Liver (tissue), 9 donors: ENCODE data around the gene SLC9A8. TPM values are rescaled to one million over a fixed set of nuclear protein-coding genes. Genes with fewer than 3 reads are reported as not detected.
A peak's percentile ranks its signal among the peaks of the same experiment; 100 is the strongest.

Experiments used
- DNase-seq: peaks from one replicate; pipeline ENCODE4 v3.0.0-alpha.2; 2017; ENCODE audit warnings: low spot score
- H3K27ac ChIP-seq, 2 donors: one replicate each; pipeline ENCODE4 v1.7.0; 2013; ENCODE audit warnings: inconsistent platforms in 2 of 2, low read length in 2 of 2, control low read depth in 1 of 2, low read depth in 1 of 2, mild to moderate bottlenecking in 1 of 2
- H3K27me3 ChIP-seq, 4 donors: one replicate each; pipeline versions ENCODE4 v1.6.1 to v1.7.0; 2013; ENCODE audit warnings: low read length in 3 of 4, inconsistent platforms in 1 of 4, mild to moderate bottlenecking in 1 of 4, moderate library complexity in 1 of 4; ENCODE audit not compliant: control insufficient read depth in 4 of 4, insufficient read depth in 4 of 4
- H3K36me3 ChIP-seq, 4 donors: one replicate each; pipeline versions ENCODE4 v1.6.1 to v1.7.0; 2013; ENCODE audit warnings: low read length in 3 of 4, mild to moderate bottlenecking in 3 of 4, low read depth in 1 of 4, moderate library complexity in 1 of 4; ENCODE audit not compliant: control insufficient read depth in 4 of 4, insufficient read depth in 3 of 4
- H3K4me1 ChIP-seq, 4 donors: one replicate each; pipeline versions ENCODE4 v1.6.1 to v1.7.0; 2013; ENCODE audit warnings: low read length in 3 of 4, mild to moderate bottlenecking in 3 of 4, moderate library complexity in 1 of 4; ENCODE audit not compliant: control insufficient read depth in 4 of 4, insufficient read depth in 4 of 4
- H3K4me3 ChIP-seq, 3 donors: one replicate each; pipeline versions ENCODE4 v1.6.1 to v1.7.0; 2013; ENCODE audit warnings: low read length in 3 of 3, control low read depth in 1 of 3, low read depth in 1 of 3, mild to moderate bottlenecking in 1 of 3
- H3K9ac ChIP-seq, 2 donors: one replicate each; pipeline ENCODE4 v1.7.0; 2013; ENCODE audit warnings: low read length in 2 of 2, mild to moderate bottlenecking in 2 of 2, moderate library complexity in 2 of 2, control low read depth in 1 of 2, low read depth in 1 of 2
- H3K9me3 ChIP-seq, 4 donors: one replicate each; pipeline versions ENCODE4 v1.6.1 to v1.7.0; 2013; ENCODE audit warnings: low read length in 3 of 4; ENCODE audit not compliant: control insufficient read depth in 4 of 4
- EGR1 ChIP-seq, 2 donors: IDR thresholded peaks; 2 replicates each; pipeline ENCODE4 v1.6.1; 2016 to 2018; ENCODE audit warnings: antibody characterized with exemption in 2 of 2, low read depth in 2 of 2
- FOXA2 ChIP-seq: IDR thresholded peaks from 2 replicates; pipeline ENCODE4 v1.6.1; 2016; ENCODE audit warnings: antibody characterized with exemption
- GABPA ChIP-seq, 2 donors: IDR thresholded peaks in 1 of 2; conservative IDR thresholded peaks in 1 of 2; 2 replicates each; pipeline ENCODE4 v1.6.1; 2016; ENCODE audit warnings: antibody characterized with exemption in 2 of 2, mild to moderate bottlenecking in 1 of 2, moderate library complexity in 1 of 2
- HNF4A ChIP-seq, 2 donors: conservative IDR thresholded peaks; 2 replicates each; pipeline ENCODE4 v1.6.1; 2016; ENCODE audit warnings: antibody characterized with exemption in 2 of 2, mild to moderate bottlenecking in 2 of 2
- HNF4G ChIP-seq: IDR thresholded peaks from 2 replicates; pipeline ENCODE4 v1.6.1; 2016; ENCODE audit warnings: antibody characterized with exemption
- JUND ChIP-seq, 2 donors: IDR thresholded peaks; 2 replicates each; pipeline ENCODE4 v1.6.1; 2016; ENCODE audit warnings: antibody characterized with exemption in 2 of 2
- RAD21 ChIP-seq, 2 donors: IDR thresholded peaks; 2 replicates each; pipeline ENCODE4 v1.6.1; 2016; ENCODE audit warnings: antibody characterized with exemption in 2 of 2, mild to moderate bottlenecking in 2 of 2
- RXRA ChIP-seq, 2 donors: IDR thresholded peaks; 2 replicates each; pipeline ENCODE4 v1.6.1; 2017 to 2018; ENCODE audit warnings: antibody characterized with exemption in 2 of 2, mild to moderate bottlenecking in 1 of 2
- YY1 ChIP-seq: IDR thresholded peaks from 2 replicates; pipeline ENCODE4 v1.6.1; 2016; ENCODE audit warnings: antibody characterized with exemption, mild to moderate bottlenecking
- WGBS: extraction: QIAGEN DNeasy Blood & Tissue Kit; methylation state at CpG from one replicate; pipeline ENCODE4 v1.1.7; 2013; 5-methylcytosine and 5-hydroxymethylcytosine counted together
- polyA plus RNA-seq, 2 donors: library from polyadenylated mRNA; stranded (reverse) in 1 of 2; unstranded in 1 of 2; fragments of 200-250 nt in 1 of 2; fragments of >200 nt in 1 of 2; fragmentation: Nextera tagmentation in 1 of 2; extraction: Ambion mirVana in 1 of 2; gene quantifications; one replicate each; pipeline versions ENCODE4 v1.2.1 to v1.2.3, GENCODE V29; 2013 to 2015
- total RNA-seq, 2 donors: library from RNA; depleted of rRNA; stranded (reverse); fragments of >200 nt; gene quantifications; one replicate each; pipeline ENCODE4 v1.2.3, GENCODE V29; 2014
- TF ChIP-seq, protein P1 (sequence below): IDR thresholded peaks from 2 replicates; pipeline ENCODE4 v1.6.1; 2016; ENCODE audit warnings: antibody characterized with exemption
- TF ChIP-seq, protein P2 (sequence below): fragments of 150-350 bp; IDR thresholded peaks from 2 replicates; pipeline ENCODE4 v1.5.1; 2017; ENCODE audit warnings: improper control_type of control experiment, low read depth, low read length; ENCODE audit not compliant: missing input control
- TF ChIP-seq, protein P3 (sequence below): IDR thresholded peaks from 2 replicates; pipeline ENCODE4 v1.6.1; 2016; ENCODE audit warnings: antibody characterized with exemption, mild to moderate bottlenecking
- TF ChIP-seq, protein P4 (sequence below): IDR thresholded peaks from 2 replicates; pipeline ENCODE4 v1.6.1; 2016; ENCODE audit warnings: antibody characterized with exemption
- donor health status: healthy.
- donor health status: healthy.
- donor health status: healthy.
- donor health status: healthy.
- donor health status: healthy.

The SLC9A8 gene
- total and polyA plus RNA-seq, 4 donors: 4.0 to 9.5 (median 8.6) TPM

DNA sequence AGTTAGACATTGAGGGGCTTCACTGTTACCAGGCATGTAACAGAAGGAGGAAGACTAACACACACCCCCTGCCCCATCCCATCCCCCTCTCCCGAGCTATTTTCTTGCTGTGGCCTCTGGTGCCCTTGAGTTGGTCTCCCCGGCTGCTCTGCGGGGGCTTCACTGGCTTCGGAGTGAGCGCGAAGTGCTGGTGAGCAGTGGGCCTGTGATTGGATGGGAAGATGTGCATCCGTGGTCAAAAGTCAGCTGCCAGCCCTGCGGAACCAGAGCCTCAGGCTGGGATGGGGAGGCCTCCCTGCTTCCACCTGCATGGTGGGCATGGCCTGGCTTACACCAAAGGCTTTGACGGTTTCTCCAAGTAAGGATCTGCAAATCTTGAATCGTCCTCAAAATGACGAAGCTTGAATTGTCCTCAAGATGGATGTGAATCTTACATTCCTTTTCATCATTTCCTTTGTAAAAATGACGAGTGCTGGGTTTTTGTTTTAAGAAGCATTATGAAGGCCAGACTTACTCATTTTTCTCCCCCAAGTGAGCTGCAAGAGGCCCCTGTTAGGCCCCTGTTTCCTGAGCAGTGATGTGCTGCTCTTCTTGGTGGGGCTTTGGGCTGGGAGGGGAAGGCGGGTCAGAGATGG, 79.0 kb downstream of the SLC9A8 start:
- TF ChIP-seq GABPA (IDR thresholded peaks at IDR 0.05 in 1 of 2, conservative IDR thresholded peaks at IDR 0.05 in 1 of 2): no peak
- TF ChIP-seq RAD21 (IDR thresholded peaks at IDR 0.05): no peak
- no peak for TF ChIP-seq HNF4A (conservative IDR thresholded peaks at IDR 0.05)
- TF ChIP-seq, protein P1, sequence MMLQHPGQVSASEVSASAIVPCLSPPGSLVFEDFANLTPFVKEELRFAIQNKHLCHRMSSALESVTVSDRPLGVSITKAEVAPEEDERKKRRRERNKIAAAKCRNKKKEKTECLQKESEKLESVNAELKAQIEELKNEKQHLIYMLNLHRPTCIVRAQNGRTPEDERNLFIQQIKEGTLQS: no peak
- TF ChIP-seq RXRA (IDR thresholded peaks at IDR 0.05): no peak
- peaks cover 0 to 2% (median 0%) of the 10 kb centered on the region in 4 donors for H3K36me3 ChIP-seq
- no peaks in the 10 kb centered on the region for H3K9me3 ChIP-seq
- H3K27ac ChIP-seq: no peak overlapping the region
- H3K4me3 ChIP-seq: no peak overlapping the region
- no peaks in the 10 kb centered on the region for H3K27me3 ChIP-seq
- DNase-seq: no peak
- H3K4me1 ChIP-seq: peaks cover 14 to 56% (median 41%) of the 10 kb centered on the region in 4 donors
- H3K9ac ChIP-seq: no peak overlapping the region
- 93% methylated on average over 13 of the region's 13 CpGs for WGBS

DNA sequence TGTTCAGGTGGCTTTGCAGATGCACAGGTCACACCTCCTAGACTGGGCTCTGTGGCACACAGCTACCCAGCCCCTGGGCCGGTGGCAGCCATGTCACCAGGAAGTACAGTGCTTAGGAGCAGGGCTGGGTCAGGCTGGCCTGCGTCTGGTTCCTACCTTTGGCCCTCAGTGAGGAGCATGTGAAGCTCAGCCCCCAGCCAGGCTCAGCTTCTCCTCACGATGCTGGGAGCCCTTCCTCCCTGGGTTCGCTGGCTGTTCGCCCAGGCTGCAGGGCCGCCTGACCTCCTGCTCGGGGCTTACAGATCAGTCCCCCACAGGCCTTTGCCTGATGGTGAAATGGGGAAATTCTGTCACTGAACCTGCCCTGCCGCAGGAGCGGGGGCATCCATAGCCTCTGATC, 79.6 kb downstream of the SLC9A8 start:
- Histone ChIP-seq H3K9ac (no peak overlapping the region), H3K4me1 (peaks cover 16 to 62% (median 45%) of the 10 kb centered on the region in 4 donors), H3K27ac (peak overlapping the region; percentile 27 to 48), H3K27me3 (no peaks in the 10 kb centered on the region), H3K36me3 (no peaks in the 10 kb centered on the region), H3K4me3 (no peak overlapping the region), H3K9me3 (no peaks in the 10 kb centered on the region)
- 67% methylated on average over 9 of the region's 9 CpGs for WGBS
- no peak for DNase-seq
- no peak for TF ChIP-seq EGR1 (IDR thresholded peaks at IDR 0.05; ENCODE audit: low read depth in 2 of 2)
- TF ChIP-seq, protein P2, sequence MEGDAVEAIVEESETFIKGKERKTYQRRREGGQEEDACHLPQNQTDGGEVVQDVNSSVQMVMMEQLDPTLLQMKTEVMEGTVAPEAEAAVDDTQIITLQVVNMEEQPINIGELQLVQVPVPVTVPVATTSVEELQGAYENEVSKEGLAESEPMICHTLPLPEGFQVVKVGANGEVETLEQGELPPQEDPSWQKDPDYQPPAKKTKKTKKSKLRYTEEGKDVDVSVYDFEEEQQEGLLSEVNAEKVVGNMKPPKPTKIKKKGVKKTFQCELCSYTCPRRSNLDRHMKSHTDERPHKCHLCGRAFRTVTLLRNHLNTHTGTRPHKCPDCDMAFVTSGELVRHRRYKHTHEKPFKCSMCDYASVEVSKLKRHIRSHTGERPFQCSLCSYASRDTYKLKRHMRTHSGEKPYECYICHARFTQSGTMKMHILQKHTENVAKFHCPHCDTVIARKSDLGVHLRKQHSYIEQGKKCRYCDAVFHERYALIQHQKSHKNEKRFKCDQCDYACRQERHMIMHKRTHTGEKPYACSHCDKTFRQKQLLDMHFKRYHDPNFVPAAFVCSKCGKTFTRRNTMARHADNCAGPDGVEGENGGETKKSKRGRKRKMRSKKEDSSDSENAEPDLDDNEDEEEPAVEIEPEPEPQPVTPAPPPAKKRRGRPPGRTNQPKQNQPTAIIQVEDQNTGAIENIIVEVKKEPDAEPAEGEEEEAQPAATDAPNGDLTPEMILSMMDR: no peak
- TF ChIP-seq JUND (IDR thresholded peaks at IDR 0.05): no peak
- TF ChIP-seq FOXA2: no peak
- TF ChIP-seq, protein P3, sequence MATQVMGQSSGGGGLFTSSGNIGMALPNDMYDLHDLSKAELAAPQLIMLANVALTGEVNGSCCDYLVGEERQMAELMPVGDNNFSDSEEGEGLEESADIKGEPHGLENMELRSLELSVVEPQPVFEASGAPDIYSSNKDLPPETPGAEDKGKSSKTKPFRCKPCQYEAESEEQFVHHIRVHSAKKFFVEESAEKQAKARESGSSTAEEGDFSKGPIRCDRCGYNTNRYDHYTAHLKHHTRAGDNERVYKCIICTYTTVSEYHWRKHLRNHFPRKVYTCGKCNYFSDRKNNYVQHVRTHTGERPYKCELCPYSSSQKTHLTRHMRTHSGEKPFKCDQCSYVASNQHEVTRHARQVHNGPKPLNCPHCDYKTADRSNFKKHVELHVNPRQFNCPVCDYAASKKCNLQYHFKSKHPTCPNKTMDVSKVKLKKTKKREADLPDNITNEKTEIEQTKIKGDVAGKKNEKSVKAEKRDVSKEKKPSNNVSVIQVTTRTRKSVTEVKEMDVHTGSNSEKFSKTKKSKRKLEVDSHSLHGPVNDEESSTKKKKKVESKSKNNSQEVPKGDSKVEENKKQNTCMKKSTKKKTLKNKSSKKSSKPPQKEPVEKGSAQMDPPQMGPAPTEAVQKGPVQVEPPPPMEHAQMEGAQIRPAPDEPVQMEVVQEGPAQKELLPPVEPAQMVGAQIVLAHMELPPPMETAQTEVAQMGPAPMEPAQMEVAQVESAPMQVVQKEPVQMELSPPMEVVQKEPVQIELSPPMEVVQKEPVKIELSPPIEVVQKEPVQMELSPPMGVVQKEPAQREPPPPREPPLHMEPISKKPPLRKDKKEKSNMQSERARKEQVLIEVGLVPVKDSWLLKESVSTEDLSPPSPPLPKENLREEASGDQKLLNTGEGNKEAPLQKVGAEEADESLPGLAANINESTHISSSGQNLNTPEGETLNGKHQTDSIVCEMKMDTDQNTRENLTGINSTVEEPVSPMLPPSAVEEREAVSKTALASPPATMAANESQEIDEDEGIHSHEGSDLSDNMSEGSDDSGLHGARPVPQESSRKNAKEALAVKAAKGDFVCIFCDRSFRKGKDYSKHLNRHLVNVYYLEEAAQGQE: no peak
- TF ChIP-seq, protein P1: no peak
- TF ChIP-seq HNF4G: no peak
- no peak for TF ChIP-seq YY1
- TF ChIP-seq, protein P4, sequence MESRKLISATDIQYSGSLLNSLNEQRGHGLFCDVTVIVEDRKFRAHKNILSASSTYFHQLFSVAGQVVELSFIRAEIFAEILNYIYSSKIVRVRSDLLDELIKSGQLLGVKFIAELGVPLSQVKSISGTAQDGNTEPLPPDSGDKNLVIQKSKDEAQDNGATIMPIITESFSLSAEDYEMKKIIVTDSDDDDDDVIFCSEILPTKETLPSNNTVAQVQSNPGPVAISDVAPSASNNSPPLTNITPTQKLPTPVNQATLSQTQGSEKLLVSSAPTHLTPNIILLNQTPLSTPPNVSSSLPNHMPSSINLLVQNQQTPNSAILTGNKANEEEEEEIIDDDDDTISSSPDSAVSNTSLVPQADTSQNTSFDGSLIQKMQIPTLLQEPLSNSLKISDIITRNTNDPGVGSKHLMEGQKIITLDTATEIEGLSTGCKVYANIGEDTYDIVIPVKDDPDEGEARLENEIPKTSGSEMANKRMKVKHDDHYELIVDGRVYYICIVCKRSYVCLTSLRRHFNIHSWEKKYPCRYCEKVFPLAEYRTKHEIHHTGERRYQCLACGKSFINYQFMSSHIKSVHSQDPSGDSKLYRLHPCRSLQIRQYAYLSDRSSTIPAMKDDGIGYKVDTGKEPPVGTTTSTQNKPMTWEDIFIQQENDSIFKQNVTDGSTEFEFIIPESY: no peak
